Body of pancreas (tissue), 4 donors: ENCODE measurements around the gene CRAMP1. TPM values are rescaled to one million over a fixed set of nuclear protein-coding genes. Genes with fewer than 3 reads are reported as not detected.

ENCODE experiments used
- ATAC-seq: fragments of 150-250 bp; one replicate; pipeline ENCODE4 v1.9.1; 2016
- DNase-seq, 4 donors: peaks; one replicate each; pipeline ENCODE4 v3.0.0-alpha.2; 2019
- H3K27ac ChIP-seq, 4 donors: fragments of 200-600 bp; sonication (generic); 1 replicate in 3 of 4; 2 replicates in 1 of 4; pipeline versions ENCODE4 v1.5.1 to v1.6.1; 2016 to 2019; ENCODE audit warnings: mild to moderate bottlenecking in 1 of 4, mixed read lengths in 1 of 4, moderate library complexity in 1 of 4
- H3K27me3 ChIP-seq, 2 donors: fragments of 200-600 bp; sonication (generic); one replicate each; pipeline ENCODE4 v1.6.0; 2016; ENCODE audit warnings: mild to moderate bottlenecking in 1 of 2
- H3K36me3 ChIP-seq, 2 donors: fragments of 200-600 bp; sonication (generic); replicated peaks in 1 of 2; 2 replicates each; pipeline ENCODE4 v1.5.1; 2016; ENCODE audit warnings: low read depth in 2 of 2; ENCODE audit not compliant: insufficient read depth in 1 of 2
- H3K4me1 ChIP-seq: fragments of 200-600 bp; sonication (generic); one replicate; pipeline ENCODE4 v1.6.0; 2016
- H3K4me3 ChIP-seq, 2 donors: fragments of 200-600 bp; sonication (generic); 1 replicate in 1 of 2; 2 replicates in 1 of 2; pipeline ENCODE4 v1.5.1; 2016 to 2019
- H3K9me3 ChIP-seq, 3 donors: fragments of 200-600 bp; sonication (generic); 1 replicate in 2 of 3; 2 replicates in 1 of 3; pipeline ENCODE4 v1.5.1; 2016
- CTCF ChIP-seq, 7 experiments: fragments of 450-650 bp in 4 of 7; fragments of 200-600 bp in 3 of 7; sonication (generic) in 3 of 7; IDR thresholded peaks; one replicate each; pipeline ENCODE4 v1.5.1; 2016 to 2019; ENCODE audit warnings: antibody characterized with exemption in 7 of 7
- POLR2A ChIP-seq, 3 donors: fragments of 450-650 bp; IDR thresholded peaks; one replicate each; pipeline ENCODE4 v1.6.1; 2016; ENCODE audit warnings: antibody characterized with exemption in 3 of 3, mild to moderate bottlenecking in 2 of 3
- WGBS, 2 donors: methylation state at CpG; one replicate each; pipeline ENCODE4 v1.1.5; 2017; 5-methylcytosine and 5-hydroxymethylcytosine counted together
- intact Hi-C: fragments of 100-400 bp; cut with DNase I; formaldehyde crosslinking; loops from one replicate; pipeline ENCODE4 v1.15.1; 2023
- total RNA-seq, 2 donors: library from RNA; depleted of rRNA; stranded (reverse); fragments of >200 nt; gene quantifications; one replicate each; pipeline ENCODE4 v1.1.0, GENCODE V29; 2016

CRAMP1 gene
- total RNA-seq, 2 donors from 2014 or later: 8.6 to 17.8 TPM

- ATAC-seq: no peak
- Histone ChIP-seq H3K4me1 (no peaks in the 10 kb centered on the region), H3K27me3 (no peaks in the 10 kb centered on the region), H3K36me3 (peaks cover 0 to 6% of the 10 kb centered on the region in 2 donors), H3K9me3 (no peaks in the 10 kb centered on the region), H3K27ac (no peak overlapping the region), H3K4me3 (no peak overlapping the region)
- no peak for TF ChIP-seq POLR2A (IDR thresholded peaks at IDR 0.05)
- no peak for TF ChIP-seq CTCF (IDR thresholded peaks at IDR 0.05)
- intact Hi-C loops: no loop called here
- WGBS, 2 donors: 81 to 83% methylated on average over 13 of the region's 13 CpGs
- DNase-seq: no peak
Measured at GRCh38 chr16:1645914-1646525, 33.9 kb downstream of the CRAMP1 start.

GRCh38 chr16:1647856-1648255 is 35.7 kb downstream of the CRAMP1 start:
- intact Hi-C loops: no loop called here
- DNase-seq: no peak
- Histone ChIP-seq H3K4me1 (no peaks in the 10 kb centered on the region), H3K4me3 (no peak overlapping the region), H3K36me3 (peaks cover 0 to 5% of the 10 kb centered on the region in 2 donors), H3K27me3 (no peaks in the 10 kb centered on the region), H3K27ac (no peak overlapping the region), H3K9me3 (no peaks in the 10 kb centered on the region)
- 84 to 88% methylated on average over 13 of the region's 13 CpGs for WGBS, 2 donors
- TF ChIP-seq CTCF (IDR thresholded peaks at IDR 0.05) (no peak), POLR2A (IDR thresholded peaks at IDR 0.05) (no peak)
- no peak for ATAC-seq

- DNase-seq (no peak), ATAC-seq (no peak)
- peaks cover 0 to 11% of the 10 kb centered on the region in 2 donors for H3K36me3 ChIP-seq
- H3K9me3 ChIP-seq: no peaks in the 10 kb centered on the region
- no peaks in the 10 kb centered on the region for H3K4me1 ChIP-seq
- no peak overlapping the region for H3K4me3 ChIP-seq
- TF ChIP-seq POLR2A (IDR thresholded peaks at IDR 0.05): no peak
- TF ChIP-seq CTCF (IDR thresholded peaks at IDR 0.05): no peak
- 84 to 92% methylated on average over 4 of the region's 4 CpGs for WGBS, 2 donors
- H3K27me3 ChIP-seq: no peaks in the 10 kb centered on the region
- no peak overlapping the region for H3K27ac ChIP-seq
- intact Hi-C loops: no loop called here
Measured at GRCh38 chr16:1650131-1650530, 38.0 kb downstream of the CRAMP1 start.

GRCh38 chr16:1651094-1651973 is 39.2 kb downstream of the CRAMP1 start:
- Histone ChIP-seq H3K9me3 (no peaks in the 10 kb centered on the region), H3K27ac (no peak overlapping the region), H3K4me1 (no peaks in the 10 kb centered on the region), H3K27me3 (no peaks in the 10 kb centered on the region), H3K36me3 (peaks cover 0 to 17% of the 10 kb centered on the region in 2 donors), H3K4me3 (no peak overlapping the region)
- DNase-seq (no peak), ATAC-seq (peak; percentile 21)
- intact Hi-C loops: no loop called here
- 89 to 90% methylated on average over 12 of the region's 12 CpGs for WGBS, 2 donors
- no peak for TF ChIP-seq CTCF (IDR thresholded peaks at IDR 0.05)
